Choroid plexus epithelial cell (primary cell): ENCODE results near the gene ROBO3.

Experiments used
- DNase-seq: peaks from one replicate; pipeline ENCODE4 v3.0.0-alpha.2; 2010; ENCODE audit warnings: low read depth
- H3K4me3 ChIP-seq: 2 replicates; pipeline ENCODE4 v1.5.1; 2011; ENCODE audit warnings: low read depth, mild to moderate bottlenecking, control low read depth, low read length, moderate library complexity
- CTCF ChIP-seq: conservative IDR thresholded peaks from 2 replicates; pipeline ENCODE4 v1.5.1; 2011; ENCODE audit warnings: low read depth, mild to moderate bottlenecking, control low read depth, inconsistent platforms, low read length, moderate library complexity

Gene ROBO3

GRCh38 chr11:124865181-124865901 is at the start of gene ROBO3:
TSS of gene ROBO3 (plus strand) at chr11:124865432. CDS start at chr11:124865578, 146 bp downstream.
- no peak for DNase-seq
- H3K4me3 ChIP-seq = no peak within 1 kb of the TSS
- TF ChIP-seq CTCF = no peak

DNA sequence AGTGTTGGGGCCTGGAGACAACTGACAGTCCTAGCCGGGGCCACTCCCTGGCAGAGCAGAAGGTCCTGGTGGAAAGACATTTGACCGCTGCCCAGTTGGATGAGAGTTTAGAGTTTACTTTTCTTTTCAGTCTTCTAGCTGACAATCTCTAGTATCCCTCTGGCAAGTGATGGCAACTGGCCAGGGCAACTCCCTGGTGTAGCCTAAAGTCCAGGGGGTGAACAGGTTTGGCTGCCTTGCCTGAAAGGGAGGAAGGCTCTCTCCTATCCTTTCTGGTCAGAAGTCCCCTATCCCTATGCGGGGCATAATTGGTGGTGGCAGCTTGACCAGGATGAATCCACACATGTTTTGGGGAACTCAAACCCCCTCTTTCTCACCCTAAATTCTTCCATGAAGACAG is 48.2 kb upstream of the ROBO3 start:
- DNase-seq = no peak
- no peak for TF ChIP-seq CTCF
- no peak overlapping the region for H3K4me3 ChIP-seq

- no peak for TF ChIP-seq CTCF
- DNase-seq = no peak
- H3K4me3 ChIP-seq = no peak overlapping the region
Observed at GRCh38 chr11:124821995-124822730, 43.1 kb upstream of the ROBO3 start.

DNA sequence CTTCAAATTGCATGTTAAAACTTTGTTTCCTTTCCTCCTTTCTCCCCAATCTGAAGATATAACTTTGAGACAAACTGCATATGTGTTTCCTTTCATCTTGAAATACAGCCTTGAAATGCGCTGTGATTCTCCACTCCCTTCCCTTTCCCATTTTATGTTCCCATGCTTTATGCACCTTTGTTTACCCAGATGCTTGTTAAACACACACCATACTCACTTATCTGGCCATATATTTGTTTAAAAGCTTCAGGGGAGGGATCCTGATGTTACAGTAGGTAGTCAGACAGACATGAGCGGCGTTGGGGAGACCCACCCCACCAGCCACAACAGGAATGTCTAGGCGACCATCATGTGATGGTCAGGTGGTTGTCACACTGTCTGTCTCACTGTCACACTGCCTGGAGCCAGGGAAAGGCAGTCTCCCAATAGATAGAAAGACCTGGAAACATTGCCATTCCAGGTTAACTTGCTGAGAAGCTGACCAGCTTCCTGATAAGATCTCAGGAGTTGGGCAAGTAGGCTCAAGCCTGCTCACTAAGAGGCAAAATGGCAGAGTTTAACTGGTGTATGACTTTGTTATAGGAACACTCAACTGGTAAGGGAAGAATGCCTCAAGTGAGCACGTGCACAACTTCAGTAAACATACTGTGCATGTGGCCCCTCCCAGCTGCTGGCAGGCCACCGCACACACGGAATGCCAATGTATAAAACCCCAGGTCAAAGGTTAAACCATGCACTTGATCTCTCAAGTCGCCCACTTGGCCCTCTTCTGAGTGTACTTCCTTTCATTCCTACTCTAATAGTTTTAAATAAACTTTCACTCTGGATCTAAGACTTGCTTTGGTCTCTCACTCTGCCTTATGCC is 41.5 kb upstream of the ROBO3 start:
- DNase-seq = no peak
- no peak for TF ChIP-seq CTCF
- H3K4me3 ChIP-seq = no peak overlapping the region

DNA sequence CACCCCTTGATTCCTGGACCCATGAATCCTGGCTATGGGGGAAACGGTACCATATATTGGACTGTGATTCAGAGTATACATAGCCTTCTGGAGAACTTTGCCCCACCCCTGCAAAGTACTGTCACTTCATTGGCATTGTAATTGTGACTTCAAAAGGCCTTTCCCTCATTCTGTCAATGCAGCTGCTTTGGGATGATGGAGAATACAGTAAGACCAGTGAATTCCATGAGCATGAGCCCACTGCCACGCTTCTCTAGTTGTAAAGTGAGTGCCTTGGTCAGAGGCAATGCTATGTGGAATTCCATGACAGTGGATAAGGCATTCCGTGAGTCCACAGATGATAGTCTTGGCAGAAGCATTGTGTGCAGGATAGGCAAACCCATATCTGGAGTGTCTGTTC is 39.4 kb upstream of the ROBO3 start:
- DNase-seq = no peak
- no peak for TF ChIP-seq CTCF
- no peak overlapping the region for H3K4me3 ChIP-seq

DNA sequence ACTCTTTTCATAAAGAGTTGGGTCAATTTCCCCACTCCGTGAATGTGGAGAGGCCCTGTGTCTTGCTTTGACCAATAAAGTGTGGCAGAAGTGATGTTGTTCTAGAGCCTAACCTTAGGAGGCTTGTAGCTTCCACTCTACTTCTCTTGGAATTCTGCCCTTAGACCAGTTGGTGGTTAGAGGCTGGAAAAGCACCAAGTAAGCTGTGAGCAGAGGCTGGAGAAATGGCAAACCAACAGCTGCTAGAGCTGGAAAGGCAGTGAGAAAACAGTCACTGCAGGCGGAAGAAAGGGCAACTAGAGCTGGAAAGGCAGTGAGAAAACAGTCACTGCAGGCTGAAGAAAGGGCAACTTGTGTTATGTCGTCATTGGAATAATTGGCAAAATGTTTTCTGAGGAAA is 35.2 kb upstream of the ROBO3 start:
- peak; percentile 24 for DNase-seq
- no peak for TF ChIP-seq CTCF
- H3K4me3 ChIP-seq = no peak overlapping the region
